Sigmoid colon (tissue), 7 donors: ENCODE data around the gene DOK6. TPM values are rescaled to one million over a fixed set of nuclear protein-coding genes. Genes with fewer than 3 reads are reported as not detected.

Experiments
- DNase-seq: peaks from one replicate; pipeline ENCODE4 v3.0.0-alpha.2; 2019
- H3K27ac ChIP-seq, 4 donors: fragments of 200-600 bp; sonication (generic); one replicate each; pipeline ENCODE4 v1.5.1; 2016 to 2019; ENCODE audit warnings: mild to moderate bottlenecking in 1 of 4
- H3K27me3 ChIP-seq, 3 donors: fragments of 200-600 bp; sonication (generic); one replicate each; pipeline ENCODE4 v1.5.1; 2019; ENCODE audit warnings: mild to moderate bottlenecking in 1 of 3
- H3K36me3 ChIP-seq, 4 donors: fragments of 200-600 bp; sonication (generic); one replicate each; pipeline ENCODE4 v1.5.1; 2016 to 2019
- H3K4me1 ChIP-seq, 4 donors: fragments of 200-600 bp; sonication (generic); one replicate each; pipeline ENCODE4 v1.5.1; 2017 to 2019
- H3K4me3 ChIP-seq, 4 donors: fragments of 200-600 bp; sonication (generic); one replicate each; pipeline ENCODE4 v1.5.1; 2017 to 2019; ENCODE audit warnings: mild to moderate bottlenecking in 2 of 4, moderate library complexity in 1 of 4
- H3K9me3 ChIP-seq, 4 donors: fragments of 200-600 bp in 3 of 4; sonication (generic) in 3 of 4; one replicate each; pipeline versions ENCODE4 v1.5.1 to v1.6.1; 2013 to 2019
- EP300 ChIP-seq, 4 donors: sonication (generic); formaldehyde crosslinking; IDR thresholded peaks; one replicate each; pipeline ENCODE4 v1.6.1; 2017; ENCODE audit warnings: antibody characterized with exemption in 4 of 4
- POLR2A ChIP-seq, 2 donors: fragments of 450-650 bp; IDR thresholded peaks; one replicate each; pipeline ENCODE4 v1.6.1; 2016; ENCODE audit warnings: antibody characterized with exemption in 2 of 2, mild to moderate bottlenecking in 2 of 2, moderate library complexity in 2 of 2
- POLR2AphosphoS5 ChIP-seq, 4 donors: sonication (generic); formaldehyde crosslinking; IDR thresholded peaks; one replicate each; pipeline ENCODE4 v1.6.1; 2017; ENCODE audit warnings: antibody characterized with exemption in 4 of 4
- WGBS, 2 donors: extraction: QIAGEN DNeasy Blood & Tissue Kit; methylation state at CpG; one replicate each; pipeline ENCODE4 v1.1.7; 2013; 5-methylcytosine and 5-hydroxymethylcytosine counted together
- intact Hi-C: fragments of 100-400 bp; cut with DNase I; formaldehyde crosslinking; loops from one replicate; pipeline ENCODE4 v1.15.1; 2023
- polyA plus RNA-seq, 3 donors: library from polyadenylated mRNA; stranded (reverse); fragments of 200-250 nt; gene quantifications; one replicate each; pipeline ENCODE4 v1.2.3, GENCODE V29; 2013
- total RNA-seq, 4 donors: library from RNA; depleted of rRNA; stranded (reverse); fragments of >200 nt; gene quantifications; one replicate each; pipeline ENCODE4 v1.1.0, GENCODE V29; 2016
- TF ChIP-seq, protein P1 (sequence below), 4 experiments: fragments of 450-650 bp in 3 of 4; fragments of 200-600 bp in 1 of 4; IDR thresholded peaks; one replicate each; pipeline ENCODE4 v1.5.1; 2016 to 2019; ENCODE audit warnings: antibody characterized with exemption in 4 of 4, mild to moderate bottlenecking in 3 of 4, moderate library complexity in 2 of 4
- donor health status: healthy with polysubstance abuse.
- donor health status: Bipolar disorder and iron deficiency.
- donor health status: healthy.

DOK6 gene
- total and polyA plus RNA-seq, 7 donors, result under 0.01 to 1.9 (median 0.95) TPM

DNA sequence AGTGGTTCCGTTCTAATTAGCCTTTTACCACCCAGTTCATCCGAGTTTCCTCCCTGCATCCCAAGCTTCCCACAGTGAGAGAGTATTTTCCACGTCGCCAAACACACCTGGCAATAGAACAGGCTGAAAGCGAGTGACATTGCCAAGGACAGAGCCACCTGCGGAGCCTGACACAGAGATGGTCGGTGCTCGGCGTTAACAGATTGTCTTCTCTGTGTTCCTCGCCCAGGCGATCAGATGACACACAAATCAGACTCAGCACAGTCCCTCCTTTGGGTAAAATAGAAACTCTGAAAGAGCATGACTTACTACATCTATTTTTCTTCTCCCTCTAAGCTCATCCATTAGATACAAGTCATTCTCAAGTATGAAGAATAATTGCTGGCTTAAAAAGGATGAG, 439.3 kb downstream of the DOK6 start:
- H3K4me1 ChIP-seq, result peaks cover 0 to 3% (median 0%) of the 10 kb centered on the region in 4 donors
- 89 to 92% methylated on average over 11 of the region's 11 CpGs for WGBS, 2 donors
- TF ChIP-seq EP300 (IDR thresholded peaks at IDR 0.05) (no peak), POLR2AphosphoS5 (IDR thresholded peaks at IDR 0.05) (no peak), POLR2A (IDR thresholded peaks at IDR 0.05) (no peak)
- TF ChIP-seq, protein P1, sequence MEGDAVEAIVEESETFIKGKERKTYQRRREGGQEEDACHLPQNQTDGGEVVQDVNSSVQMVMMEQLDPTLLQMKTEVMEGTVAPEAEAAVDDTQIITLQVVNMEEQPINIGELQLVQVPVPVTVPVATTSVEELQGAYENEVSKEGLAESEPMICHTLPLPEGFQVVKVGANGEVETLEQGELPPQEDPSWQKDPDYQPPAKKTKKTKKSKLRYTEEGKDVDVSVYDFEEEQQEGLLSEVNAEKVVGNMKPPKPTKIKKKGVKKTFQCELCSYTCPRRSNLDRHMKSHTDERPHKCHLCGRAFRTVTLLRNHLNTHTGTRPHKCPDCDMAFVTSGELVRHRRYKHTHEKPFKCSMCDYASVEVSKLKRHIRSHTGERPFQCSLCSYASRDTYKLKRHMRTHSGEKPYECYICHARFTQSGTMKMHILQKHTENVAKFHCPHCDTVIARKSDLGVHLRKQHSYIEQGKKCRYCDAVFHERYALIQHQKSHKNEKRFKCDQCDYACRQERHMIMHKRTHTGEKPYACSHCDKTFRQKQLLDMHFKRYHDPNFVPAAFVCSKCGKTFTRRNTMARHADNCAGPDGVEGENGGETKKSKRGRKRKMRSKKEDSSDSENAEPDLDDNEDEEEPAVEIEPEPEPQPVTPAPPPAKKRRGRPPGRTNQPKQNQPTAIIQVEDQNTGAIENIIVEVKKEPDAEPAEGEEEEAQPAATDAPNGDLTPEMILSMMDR (IDR thresholded peaks at IDR 0.05), result no peak
- H3K9me3 ChIP-seq, result no peaks in the 10 kb centered on the region
- intact Hi-C loops, result no loop called here
- H3K4me3 ChIP-seq, result no peak overlapping the region
- H3K27me3 ChIP-seq, result no peaks in the 10 kb centered on the region
- H3K36me3 ChIP-seq, result no peaks in the 10 kb centered on the region
- H3K27ac ChIP-seq, result no peak overlapping the region
- no peak for DNase-seq

DNA sequence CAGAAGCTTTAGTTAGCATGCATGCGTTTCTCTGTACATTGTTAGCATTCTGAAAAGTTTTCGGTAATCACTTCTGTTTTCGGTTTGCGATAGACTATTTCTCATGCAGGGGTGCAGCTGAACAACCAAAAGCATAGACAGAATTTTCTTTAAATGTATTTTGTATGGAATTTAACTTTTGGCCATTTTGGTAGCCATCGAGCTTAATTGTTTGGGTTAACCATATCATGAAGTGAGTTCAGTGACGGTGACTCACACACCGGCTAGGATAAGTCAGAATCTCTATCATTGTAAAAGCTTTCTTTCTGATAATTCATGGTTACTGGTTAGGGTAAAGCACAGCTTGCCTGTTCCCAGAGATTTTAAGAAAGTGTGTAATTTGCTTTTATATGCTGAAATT, 439.8 kb downstream of the DOK6 start:
- WGBS, 2 donors, result 90 to 92% methylated on average over 7 of the region's 7 CpGs
- Histone ChIP-seq H3K9me3 (no peaks in the 10 kb centered on the region), H3K4me3 (no peak overlapping the region), H3K27ac (no peak overlapping the region), H3K27me3 (no peaks in the 10 kb centered on the region), H3K36me3 (no peaks in the 10 kb centered on the region), H3K4me1 (peaks cover 0 to 5% (median under 1%) of the 10 kb centered on the region in 4 donors)
- intact Hi-C loops, result no loop called here
- TF ChIP-seq POLR2AphosphoS5 (IDR thresholded peaks at IDR 0.05), result no peak
- TF ChIP-seq EP300 (IDR thresholded peaks at IDR 0.05), result no peak
- TF ChIP-seq POLR2A (IDR thresholded peaks at IDR 0.05), result no peak
- TF ChIP-seq, protein P1 (IDR thresholded peaks at IDR 0.05), result no peak
- DNase-seq, result no peak

DNA sequence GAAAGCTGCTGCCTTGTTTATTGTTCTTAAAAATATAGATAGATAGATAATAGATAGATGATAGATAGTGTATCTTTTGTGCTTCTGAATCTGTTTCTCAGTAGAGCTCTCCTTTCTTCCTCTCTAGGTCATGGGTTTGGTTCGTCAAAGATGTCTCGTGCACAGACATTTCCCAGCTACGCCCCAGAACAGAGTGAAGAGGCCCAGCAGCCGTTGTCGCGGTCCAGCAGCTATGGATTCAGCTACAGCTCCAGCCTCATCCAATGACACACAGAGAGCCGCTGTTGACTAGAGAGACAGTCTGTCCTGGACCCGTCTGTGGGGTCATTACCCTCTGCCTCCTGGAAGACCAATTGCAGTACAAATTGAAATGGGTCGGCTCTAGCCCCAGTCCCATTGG, 440.4 kb downstream of the DOK6 start:
- TF ChIP-seq, protein P1 (IDR thresholded peaks at IDR 0.05), result no peak
- TF ChIP-seq POLR2A (IDR thresholded peaks at IDR 0.05) (no peak), POLR2AphosphoS5 (IDR thresholded peaks at IDR 0.05) (no peak), EP300 (IDR thresholded peaks at IDR 0.05) (no peak)
- Histone ChIP-seq H3K4me3 (no peak overlapping the region), H3K27ac (no peak overlapping the region), H3K27me3 (no peaks in the 10 kb centered on the region), H3K4me1 (peaks cover 0 to 11% (median 8%) of the 10 kb centered on the region in 4 donors), H3K36me3 (no peaks in the 10 kb centered on the region), H3K9me3 (no peaks in the 10 kb centered on the region)
- WGBS, 2 donors, result 92 to 93% methylated on average over 9 of the region's 9 CpGs
- no peak for DNase-seq
- intact Hi-C loops, result no loop called here

DNA sequence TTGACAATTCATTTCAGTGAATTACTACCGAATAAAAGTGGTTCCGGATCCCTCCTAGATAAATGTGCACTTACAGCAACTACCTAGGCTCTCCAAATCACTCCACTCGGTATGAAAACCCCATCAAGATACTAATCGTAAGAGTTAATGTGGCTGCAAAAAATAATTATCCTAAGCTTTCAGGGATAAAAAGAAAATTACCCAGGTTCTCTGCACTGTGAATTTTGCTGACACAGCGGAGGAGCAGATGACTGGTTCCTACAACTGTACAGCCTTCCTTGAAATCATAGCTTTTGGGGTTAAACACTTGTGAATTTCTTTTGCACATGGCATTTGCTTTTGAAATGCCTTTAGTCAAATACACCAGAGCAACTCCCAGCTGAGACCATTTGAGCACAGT, 442.3 kb downstream of the DOK6 start:
- 76 to 77% methylated on average over 5 of the region's 5 CpGs for WGBS, 2 donors
- no peak overlapping the region for H3K27ac ChIP-seq

More for the DNA sequence above, 442.3 kb downstream of the DOK6 start:
- no peak for DNase-seq
- H3K4me3 ChIP-seq, result no peak overlapping the region
- H3K4me1 ChIP-seq, result peaks cover 0 to 23% (median 11%) of the 10 kb centered on the region in 4 donors
- intact Hi-C loops, result no loop called here
- no peaks in the 10 kb centered on the region for H3K36me3 ChIP-seq
- no peaks in the 10 kb centered on the region for H3K27me3 ChIP-seq
- TF ChIP-seq, protein P1 (IDR thresholded peaks at IDR 0.05), result no peak
- TF ChIP-seq POLR2A (IDR thresholded peaks at IDR 0.05) (no peak), EP300 (IDR thresholded peaks at IDR 0.05) (no peak), POLR2AphosphoS5 (IDR thresholded peaks at IDR 0.05) (no peak)
- H3K9me3 ChIP-seq, result no peaks in the 10 kb centered on the region
